ENCODE measurements around the gene ZNF469. TPM values are rescaled to one million over a fixed set of nuclear protein-coding genes. Genes with fewer than 3 reads are reported as not detected.

The ZNF469 gene
- total RNA-seq, 1 experiment from 2014 or later, result 1.7 TPM

GRCh38 chr16:88372522-88372921 is 10.2 kb upstream of the ZNF469 start:
- no peak for DNase-seq (ENCODE audit: low read depth)
- in situ Hi-C loops (cut with HindIII; ENCODE audit: low pct_unique_long_range_greater_than_20kb, low sequenced_read_pairs), result no loop called here

GRCh38 chr16:88373211-88373610 is 9.5 kb upstream of the ZNF469 start:
- no peak for DNase-seq (ENCODE audit: low read depth)
- in situ Hi-C loops (cut with HindIII; ENCODE audit: low pct_unique_long_range_greater_than_20kb, low sequenced_read_pairs), result no loop called here

- no peak for DNase-seq (ENCODE audit: low read depth)
- in situ Hi-C loops (cut with HindIII; ENCODE audit: low pct_unique_long_range_greater_than_20kb, low sequenced_read_pairs), result no loop called here
Observed at GRCh38 chr16:88373927-88374492, 8.7 kb upstream of the ZNF469 start.

GRCh38 chr16:88374736-88375135 is 8.0 kb upstream of the ZNF469 start:
- in situ Hi-C loops (cut with HindIII; ENCODE audit: low pct_unique_long_range_greater_than_20kb, low sequenced_read_pairs), result no loop called here
- DNase-seq (ENCODE audit: low read depth), result no peak

- no peak for DNase-seq (ENCODE audit: low read depth)
- in situ Hi-C loops (cut with HindIII; ENCODE audit: low pct_unique_long_range_greater_than_20kb, low sequenced_read_pairs), result no loop called here
Observed at GRCh38 chr16:88375236-88375975, 7.4 kb upstream of the ZNF469 start.

GRCh38 chr16:88375996-88376834 is 6.5 kb upstream of the ZNF469 start:
- in situ Hi-C loops (cut with HindIII; ENCODE audit: low pct_unique_long_range_greater_than_20kb, low sequenced_read_pairs), result no loop called here

GRCh38 chr16:88376835-88377726 is 5.7 kb upstream of the ZNF469 start:
- DNase-seq (ENCODE audit: low read depth), result no peak
- in situ Hi-C loops (cut with HindIII; ENCODE audit: low pct_unique_long_range_greater_than_20kb, low sequenced_read_pairs), result no loop called here

More at GRCh38 chr16:88375996-88376834, 6.5 kb upstream of the ZNF469 start:
- DNase-seq (ENCODE audit: low read depth), result no peak

- no peak for DNase-seq (ENCODE audit: low read depth)
- in situ Hi-C loops (cut with HindIII; ENCODE audit: low pct_unique_long_range_greater_than_20kb, low sequenced_read_pairs), result no loop called here
Observed at GRCh38 chr16:88377961-88378360, 4.8 kb upstream of the ZNF469 start.

GRCh38 chr16:88378401-88378800 is 4.4 kb upstream of the ZNF469 start:
- no peak for DNase-seq (ENCODE audit: low read depth)
- in situ Hi-C loops (cut with HindIII; ENCODE audit: low pct_unique_long_range_greater_than_20kb, low sequenced_read_pairs), result no loop called here

- no peak for DNase-seq (ENCODE audit: low read depth)
- in situ Hi-C loops (cut with HindIII; ENCODE audit: low pct_unique_long_range_greater_than_20kb, low sequenced_read_pairs), result no loop called here
Observed at GRCh38 chr16:88378836-88379693, 3.7 kb upstream of the ZNF469 start.

- in situ Hi-C loops (cut with HindIII; ENCODE audit: low pct_unique_long_range_greater_than_20kb, low sequenced_read_pairs), result no loop called here
- no peak for DNase-seq (ENCODE audit: low read depth)
Observed at GRCh38 chr16:88379694-88380040, 3.1 kb upstream of the ZNF469 start.

GRCh38 chr16:88380099-88380498 is 2.7 kb upstream of the ZNF469 start:
- DNase-seq (ENCODE audit: low read depth), result no peak
- in situ Hi-C loops (cut with HindIII; ENCODE audit: low pct_unique_long_range_greater_than_20kb, low sequenced_read_pairs), result no loop called here

- DNase-seq (ENCODE audit: low read depth), result no peak
- in situ Hi-C loops (cut with HindIII; ENCODE audit: low pct_unique_long_range_greater_than_20kb, low sequenced_read_pairs), result no loop called here
Observed at GRCh38 chr16:88380619-88381018, 2.1 kb upstream of the ZNF469 start.

- in situ Hi-C loops (cut with HindIII; ENCODE audit: low pct_unique_long_range_greater_than_20kb, low sequenced_read_pairs), result no loop called here
- no peak for DNase-seq (ENCODE audit: low read depth)
Observed at GRCh38 chr16:88381820-88382451, 823 bp upstream of the ZNF469 start.

- DNase-seq (ENCODE audit: low read depth), result peak; percentile 65
- in situ Hi-C loops (cut with HindIII; ENCODE audit: low pct_unique_long_range_greater_than_20kb, low sequenced_read_pairs), result no loop called here
Observed at GRCh38 chr16:88383401-88384221, 852 bp downstream of the ZNF469 start.

Measured in Caki2 (cell line).